ENCODE data around the gene ARPP21. TPM values are rescaled to one million over a fixed set of nuclear protein-coding genes. Genes with fewer than 3 reads are reported as not detected.

ARPP21 gene
- 1.4 TPM in 1 of 2 replicates, not detected in the other for total RNA-seq (ENCODE audit: low replicate concordance)

GRCh38 chr3:35639254-35640186 lies at the start of gene ARPP21:
Gene ARPP21 (plus strand): TSS chr3:35639525. CDS start chr3:35681752, 42,227 bp downstream.

